A549 treated with Mapracorat at 1 μM for 4 hours (cell line): ENCODE results near the gene YJEFN3. TPM values are rescaled to one million over a fixed set of nuclear protein-coding genes. Genes with fewer than 3 reads are reported as not detected.

Experiments
- total RNA-seq: library from RNA; stranded (reverse); fragments of 200-300 nt; extraction: Qiagen RNA extraction; gene quantifications from 5 replicates; pipeline ENCODE4 v1.2.3, GENCODE V29; 2022

Gene YJEFN3
- 2.2 to 5.0 TPM (median 3.5 TPM) in 5 replicates for total RNA-seq

GRCh38 chr19:19528721-19529490, at the start of gene YJEFN3:
Gene YJEFN3 (plus strand): TSS chr19:19528911. CDS start chr19:19528933, 22 bp downstream.

GRCh38 chr19:19514881-19515641, 13.7 kb upstream of the YJEFN3 start, which contains the start of gene TSSK6:
Gene TSSK6 (minus strand): TSS chr19:19515548. CDS start chr19:19515427, 121 bp downstream.

GRCh38 chr19:19515642-19516519, 12.8 kb upstream of the YJEFN3 start, which contains the start of gene NDUFA13:
Gene NDUFA13 (plus strand): TSS chr19:19516225. CDS start chr19:19516239, 14 bp downstream.

GRCh38 chr19:19538061-19538784, 9.5 kb downstream of the YJEFN3 start, which contains the start of gene CILP2:
Gene CILP2 (plus strand): TSS chr19:19538265. CDS start chr19:19538350, 85 bp downstream.

Other genes with a start within 250 kb of the YJEFN3 start
- gene SUGP1, start 208.4 kb upstream of the YJEFN3 start, total RNA-seq, result 23.0 to 31.8 TPM (median 28.0 TPM) in 5 replicates
- gene MAU2, start 208.1 kb upstream of the YJEFN3 start, total RNA-seq, result 8.8 to 14.1 TPM (median 13.6 TPM) in 5 replicates
- gene GATAD2A, start 123.2 kb upstream of the YJEFN3 start, total RNA-seq, result 31.3 to 50.0 TPM (median 46.0 TPM) in 5 replicates
- 0.66 to 2.2 TPM (median 1.9 TPM) in 5 replicates for gene TSSK6, start 13.4 kb upstream of the YJEFN3 start, total RNA-seq
- gene NDUFA13, start 12.7 kb upstream of the YJEFN3 start, total RNA-seq, result 153 to 191 TPM (median 160 TPM) in 5 replicates
- gene CILP2, start 9.4 kb downstream of the YJEFN3 start, total RNA-seq, result 0.13 to 0.24 TPM (median 0.15 TPM) in 5 replicates
- gene PBX4, start 89.8 kb downstream of the YJEFN3 start, total RNA-seq, result 1.3 to 2.2 TPM (median 1.7 TPM) in 5 replicates
- 3.1 to 5.2 TPM (median 4.6 TPM) in 5 replicates for gene LPAR2, start 99.3 kb downstream of the YJEFN3 start, total RNA-seq
- 4.2 to 6.3 TPM (median 5.4 TPM) in 5 replicates for gene GMIP, start 114.7 kb downstream of the YJEFN3 start, total RNA-seq
- 22.1 to 34.8 TPM (median 29.7 TPM) in 5 replicates for gene ATP13A1, start 134.8 kb downstream of the YJEFN3 start, total RNA-seq
- 3.4 to 4.2 TPM (median 3.9 TPM) in 5 replicates for gene ZNF101, start 139.9 kb downstream of the YJEFN3 start, total RNA-seq
- gene ZNF14, start 204.2 kb downstream of the YJEFN3 start, total RNA-seq, result 1.8 to 2.1 TPM (median 1.8 TPM) in 5 replicates